ENCODE data around the gene CTCF. TPM values are rescaled to one million over a fixed set of nuclear protein-coding genes. Genes with fewer than 3 reads are reported as not detected.

CTCF gene
- total RNA-seq, 1 experiment from 2014 or later = 58.7 TPM

- no peak for DNase-seq
- Histone ChIP-seq H3K4me1 (no peaks in the 10 kb centered on the region), H3K27ac (no peak overlapping the region)
These were observed 17.4 kb downstream of the CTCF start for GRCh38 chr16:67579686-67580085.

GRCh38 chr16:67580202-67580601 is 17.9 kb downstream of the CTCF start:
- DNase-seq = no peak
- no peak overlapping the region for H3K27ac ChIP-seq

More at GRCh38 chr16:67579686-67580085, 17.4 kb downstream of the CTCF start:
- peaks cover 18% of the 10 kb centered on the region for H3K36me3 ChIP-seq
- H3K9me3 ChIP-seq (replicated peaks) = no peaks in the 10 kb centered on the region
- H3K27me3 ChIP-seq = no peaks in the 10 kb centered on the region
- no peak overlapping the region for H3K4me3 ChIP-seq

DNA sequence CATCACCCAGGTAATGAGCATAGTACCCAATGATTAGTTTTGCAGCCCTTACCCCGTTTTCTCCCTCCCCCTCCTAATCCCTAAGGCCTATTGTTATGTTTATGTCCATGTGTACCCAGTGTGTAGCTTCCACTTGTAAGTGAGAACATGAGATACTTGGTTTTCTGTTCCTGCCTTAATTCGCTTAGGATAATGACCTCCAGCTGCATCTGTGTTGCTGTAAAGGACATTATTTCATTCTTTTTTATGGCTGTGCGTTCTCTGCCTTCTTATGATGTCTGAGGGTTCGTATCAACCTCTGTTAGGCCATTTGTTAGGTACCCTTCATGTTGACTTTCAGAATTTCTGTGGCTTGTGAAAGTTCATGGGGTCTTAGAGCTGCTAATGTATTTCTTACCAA is 31.0 kb downstream of the CTCF start:
- no peak for DNase-seq
- no peaks in the 10 kb centered on the region for H3K4me1 ChIP-seq
- H3K9me3 ChIP-seq (replicated peaks) = no peaks in the 10 kb centered on the region
- no peak overlapping the region for H3K4me3 ChIP-seq
- H3K36me3 ChIP-seq = no peaks in the 10 kb centered on the region; the same call in 1 of the 2 replicates
- H3K27me3 ChIP-seq = no peaks in the 10 kb centered on the region
- H3K27ac ChIP-seq = no peak overlapping the region

More at GRCh38 chr16:67580202-67580601, 17.9 kb downstream of the CTCF start:
- Histone ChIP-seq H3K9me3 (replicated peaks) (no peaks in the 10 kb centered on the region), H3K4me3 (no peak overlapping the region), H3K36me3 (peaks cover 16% of the 10 kb centered on the region), H3K4me1 (no peaks in the 10 kb centered on the region), H3K27me3 (no peaks in the 10 kb centered on the region)

DNA sequence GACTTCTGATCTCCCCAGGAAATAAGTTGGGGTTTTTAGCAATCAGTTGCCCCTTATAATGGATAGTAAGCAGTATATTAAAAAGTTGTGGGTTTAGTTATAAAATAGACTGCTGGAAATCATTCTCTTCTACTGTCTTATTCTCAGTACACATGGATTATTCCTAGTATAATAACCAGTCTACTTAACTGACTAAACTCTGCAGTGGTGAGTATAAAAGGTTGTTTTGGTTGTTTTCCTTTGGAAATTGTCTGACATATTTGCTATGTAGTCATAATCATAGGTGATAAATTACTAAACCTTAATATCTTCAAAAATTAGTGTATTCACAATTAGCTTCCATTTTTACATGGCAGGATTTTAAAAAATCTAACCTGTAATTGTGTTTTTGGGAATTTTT is 31.4 kb downstream of the CTCF start:
- Histone ChIP-seq H3K27me3 (no peaks in the 10 kb centered on the region), H3K9me3 (replicated peaks) (no peaks in the 10 kb centered on the region), H3K4me3 (no peak overlapping the region), H3K36me3 (no peaks in the 10 kb centered on the region; the same call in 1 of the 2 replicates), H3K4me1 (no peaks in the 10 kb centered on the region), H3K27ac (no peak overlapping the region)
- no peak for DNase-seq

DNA sequence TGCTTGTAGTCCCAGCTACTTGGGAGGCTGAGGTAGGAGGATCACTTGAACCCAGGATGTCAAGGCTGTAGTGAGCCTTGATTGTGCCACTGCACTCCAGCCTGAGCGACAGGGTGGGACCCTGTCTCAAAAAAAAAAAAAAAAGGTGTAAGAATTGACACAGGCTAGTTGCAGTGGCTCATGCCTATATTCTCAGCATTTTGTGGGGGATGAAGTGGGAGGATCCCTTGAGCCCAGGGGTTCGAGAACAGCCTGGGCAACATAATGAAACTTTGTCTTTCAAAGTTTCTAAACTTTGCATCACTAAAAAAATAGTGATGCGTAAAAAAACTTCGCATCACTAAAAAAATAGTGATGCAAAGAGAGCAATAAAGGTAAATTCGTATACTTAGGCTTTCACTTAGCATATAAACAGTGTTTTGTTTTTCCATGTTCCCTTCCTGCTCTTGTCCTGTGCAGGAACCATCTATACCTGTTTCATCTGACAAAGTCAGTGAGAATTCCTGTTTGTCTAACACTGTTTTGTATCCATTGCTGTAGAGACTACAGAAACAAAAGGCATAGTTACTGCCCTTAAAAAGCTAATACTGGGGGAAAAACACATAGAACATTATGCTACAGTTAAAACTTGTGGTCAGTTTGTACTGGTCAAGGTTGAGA is 32.1 kb downstream of the CTCF start:
- no peak for DNase-seq
- H3K36me3 ChIP-seq = no peaks in the 10 kb centered on the region; the same call in 1 of the 2 replicates
- H3K27me3 ChIP-seq = no peaks in the 10 kb centered on the region
- no peaks in the 10 kb centered on the region for H3K9me3 ChIP-seq (replicated peaks)
- no peak overlapping the region for H3K27ac ChIP-seq
- H3K4me3 ChIP-seq = no peak overlapping the region
- H3K4me1 ChIP-seq = no peaks in the 10 kb centered on the region

DNA sequence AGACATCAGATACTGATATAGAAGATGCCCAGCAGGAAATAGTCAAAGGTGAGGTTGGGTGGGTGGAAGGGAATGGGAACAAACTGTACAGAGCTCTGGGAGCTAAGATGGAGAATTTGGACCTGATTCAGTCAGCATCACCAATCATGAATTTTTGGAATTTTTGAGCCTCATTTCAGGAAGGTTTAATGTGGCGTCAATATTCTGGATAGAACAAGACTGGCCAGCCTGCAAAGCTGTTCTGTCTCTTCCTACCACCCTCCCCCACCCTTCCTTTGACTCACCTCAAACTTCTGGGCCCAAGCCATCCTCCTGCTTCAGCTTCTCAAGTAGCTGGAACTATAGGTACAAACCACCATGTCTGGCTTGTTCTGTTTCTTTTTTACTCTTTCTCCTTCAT is 32.6 kb downstream of the CTCF start:
- H3K27me3 ChIP-seq = no peaks in the 10 kb centered on the region
- no peak overlapping the region for H3K27ac ChIP-seq
- no peaks in the 10 kb centered on the region for H3K9me3 ChIP-seq (replicated peaks)
- no peaks in the 10 kb centered on the region for H3K4me1 ChIP-seq
- H3K36me3 ChIP-seq = no peaks in the 10 kb centered on the region
- no peak overlapping the region for H3K4me3 ChIP-seq
- DNase-seq = no peak

- Histone ChIP-seq H3K9me3 (replicated peaks) (no peaks in the 10 kb centered on the region), H3K36me3 (no peaks in the 10 kb centered on the region), H3K4me1 (no peaks in the 10 kb centered on the region), H3K27me3 (no peaks in the 10 kb centered on the region), H3K4me3 (no peak overlapping the region), H3K27ac (no peak overlapping the region)
- DNase-seq = no peak
These were observed 36.2 kb downstream of the CTCF start for GRCh38 chr16:67598527-67598926.

DNA sequence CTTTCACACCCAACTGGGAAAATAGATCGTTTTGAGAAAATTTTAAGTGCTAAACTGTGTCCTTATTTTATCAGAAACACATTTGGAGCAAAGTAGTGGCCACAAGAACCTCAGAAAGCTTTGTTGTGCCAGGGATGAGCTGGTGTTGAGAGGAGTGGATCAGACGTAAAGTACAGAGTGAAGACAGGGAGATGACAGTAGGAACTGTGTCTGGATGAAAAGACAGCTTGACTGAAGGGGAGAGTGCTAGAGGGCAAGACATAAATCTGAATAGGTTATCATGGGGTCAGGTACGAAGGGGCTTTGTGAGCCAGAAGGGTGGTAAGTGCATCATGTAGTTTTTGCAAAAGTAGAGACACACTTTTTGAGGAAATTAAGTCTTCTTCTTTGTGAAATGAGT is 43.3 kb downstream of the CTCF start:
- no peak overlapping the region for H3K27ac ChIP-seq
- H3K9me3 ChIP-seq (replicated peaks) = no peaks in the 10 kb centered on the region
- no peak for DNase-seq
- H3K27me3 ChIP-seq = no peaks in the 10 kb centered on the region
- H3K4me3 ChIP-seq = no peak overlapping the region
- no peaks in the 10 kb centered on the region for H3K4me1 ChIP-seq
- no peaks in the 10 kb centered on the region for H3K36me3 ChIP-seq

- Histone ChIP-seq H3K4me3 (no peak overlapping the region), H3K27me3 (no peaks in the 10 kb centered on the region), H3K9me3 (replicated peaks) (no peaks in the 10 kb centered on the region), H3K27ac (no peak overlapping the region), H3K4me1 (no peaks in the 10 kb centered on the region), H3K36me3 (peaks cover 5% of the 10 kb centered on the region; the same call in 1 of the 2 replicates)
- no peak for DNase-seq
These were observed 44.3 kb downstream of the CTCF start for GRCh38 chr16:67606632-67607031.

- Histone ChIP-seq H3K4me1 (no peaks in the 10 kb centered on the region), H3K27me3 (no peaks in the 10 kb centered on the region), H3K9me3 (replicated peaks) (no peaks in the 10 kb centered on the region), H3K4me3 (no peak overlapping the region), H3K36me3 (peaks cover 17% of the 10 kb centered on the region), H3K27ac (no peak overlapping the region)
- no peak for DNase-seq
These were observed 46.0 kb downstream of the CTCF start for GRCh38 chr16:67608364-67608763.

- no peaks in the 10 kb centered on the region for H3K27me3 ChIP-seq
- DNase-seq = no peak
- no peaks in the 10 kb centered on the region for H3K9me3 ChIP-seq (replicated peaks)
- peaks cover 52% of the 10 kb centered on the region for H3K36me3 ChIP-seq
- H3K27ac ChIP-seq = no peak overlapping the region
- no peaks in the 10 kb centered on the region for H3K4me1 ChIP-seq
- H3K4me3 ChIP-seq = no peak overlapping the region
These were observed 51.5 kb downstream of the CTCF start for GRCh38 chr16:67613808-67614207.

DNA sequence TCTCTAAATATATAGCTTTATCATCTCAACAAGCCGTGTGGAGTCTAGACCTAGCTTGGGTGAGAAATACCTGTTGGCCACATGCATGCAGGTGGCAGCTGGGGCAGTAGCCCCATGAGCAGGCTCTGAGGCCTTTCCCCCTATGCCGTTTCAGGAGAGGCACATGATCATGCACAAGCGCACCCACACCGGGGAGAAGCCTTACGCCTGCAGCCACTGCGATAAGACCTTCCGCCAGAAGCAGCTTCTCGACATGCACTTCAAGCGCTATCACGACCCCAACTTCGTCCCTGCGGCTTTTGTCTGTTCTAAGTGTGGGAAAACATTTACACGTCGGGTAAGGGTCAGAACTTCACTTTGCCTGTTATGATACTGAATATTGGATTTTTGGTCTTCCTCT is 65.9 kb downstream of the CTCF start:
- Histone ChIP-seq H3K27me3 (no peaks in the 10 kb centered on the region), H3K36me3 (peaks cover 31% of the 10 kb centered on the region), H3K9me3 (replicated peaks) (no peaks in the 10 kb centered on the region), H3K27ac (no peak overlapping the region), H3K4me1 (no peaks in the 10 kb centered on the region), H3K4me3 (no peak overlapping the region)
- no peak for DNase-seq

GRCh38 chr16:67632415-67633172 is 70.3 kb downstream of the CTCF start:
- Histone ChIP-seq H3K27me3 (no peaks in the 10 kb centered on the region), H3K27ac (no peak overlapping the region), H3K9me3 (replicated peaks) (no peaks in the 10 kb centered on the region), H3K4me1 (no peaks in the 10 kb centered on the region), H3K36me3 (peaks cover 28% of the 10 kb centered on the region), H3K4me3 (no peak overlapping the region)
- DNase-seq = no peak

GRCh38 chr16:67636713-67637112 is 74.4 kb downstream of the CTCF start:
- Histone ChIP-seq H3K9me3 (replicated peaks) (no peaks in the 10 kb centered on the region), H3K27me3 (no peaks in the 10 kb centered on the region), H3K27ac (no peak overlapping the region), H3K4me1 (no peaks in the 10 kb centered on the region), H3K4me3 (no peak overlapping the region), H3K36me3 (peaks cover 27% of the 10 kb centered on the region)
- no peak for DNase-seq

DNA sequence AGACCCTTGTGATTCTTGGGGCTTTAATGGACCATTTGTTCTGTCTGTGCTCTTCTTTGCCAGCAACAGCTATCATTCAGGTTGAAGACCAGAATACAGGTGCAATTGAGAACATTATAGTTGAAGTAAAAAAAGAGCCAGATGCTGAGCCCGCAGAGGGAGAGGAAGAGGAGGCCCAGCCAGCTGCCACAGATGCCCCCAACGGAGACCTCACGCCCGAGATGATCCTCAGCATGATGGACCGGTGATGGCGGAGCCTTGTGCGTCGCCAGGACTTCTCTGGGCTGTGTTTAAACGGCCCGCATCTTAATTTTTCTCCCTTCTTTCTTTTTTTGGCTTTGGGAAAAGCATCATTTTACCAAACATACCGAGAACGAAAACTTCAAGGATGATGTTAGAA is 75.3 kb downstream of the CTCF start:
- Histone ChIP-seq H3K27me3 (no peaks in the 10 kb centered on the region), H3K27ac (no peak overlapping the region), H3K4me1 (no peaks in the 10 kb centered on the region), H3K4me3 (no peak overlapping the region), H3K9me3 (replicated peaks) (no peaks in the 10 kb centered on the region), H3K36me3 (peaks cover 20% of the 10 kb centered on the region)
- no peak for DNase-seq
